ENCODE measurements around the gene LRRFIP1. TPM values are rescaled to one million over a fixed set of nuclear protein-coding genes. Genes with fewer than 3 reads are reported as not detected.
A peak's percentile ranks its signal among the peaks of the same experiment; 100 is the strongest.

The LRRFIP1 gene
- total and polyA plus RNA-seq, 2 donors (not counting 3 experiments of a cell fraction or from before 2014, with no cell fraction given) = 39.2 to 179 TPM

DNA sequence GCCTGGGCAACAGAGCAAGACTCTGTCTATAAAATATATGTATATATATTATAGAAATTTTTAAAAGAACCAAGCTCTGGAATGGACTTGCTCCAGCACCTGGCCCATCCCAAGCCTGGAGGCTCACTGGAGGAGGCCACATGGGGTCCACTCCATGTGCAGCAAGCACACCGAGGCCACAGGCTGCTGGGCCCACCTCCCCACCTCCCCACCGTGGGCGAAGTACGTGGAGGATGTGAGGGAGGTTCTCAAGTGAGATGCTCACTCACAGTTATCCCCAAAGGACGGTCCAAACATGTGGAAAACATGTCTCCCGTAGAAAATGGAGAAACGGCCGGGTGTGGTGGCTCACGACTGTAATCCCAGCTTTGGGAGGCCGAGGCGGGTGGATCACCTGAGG is 23.0 kb upstream of the LRRFIP1 start:
- no TSS peak for BruUV-seq (replicated peaks)
- CTCF ChIA-PET = interaction anchor here (0.5 to 6.7 kb wide), 18 partner anchors 9 to 659 kb away, joined by 3 to 61 read pairs (median 4); partner anchors contain the start of gene RAB17

More for the DNA sequence above, 23.0 kb upstream of the LRRFIP1 start:
- Histone ChIP-seq H3K4me3 (replicated peaks in 1 of 3; ENCODE audit: insufficient read depth in 1 of 3, low read depth in 1 of 3, low read length in 3 of 3) (no peak overlapping the region), H3K4me1 (ENCODE audit: control insufficient read depth, extremely low read depth, insufficient read depth, low read length) (peaks cover 29% of the 10 kb centered on the region), H3K27ac (ENCODE audit: insufficient read depth, low read depth, low read length) (peak overlapping the region; percentile 91), H2AFZ (ENCODE audit: low read depth, low read length) (no peak overlapping the region), H3K9ac (replicated peaks; ENCODE audit: extremely low read depth, insufficient read depth, low read length) (peak overlapping the region; percentile 70), H3K79me2 (ENCODE audit: control insufficient read depth, insufficient read depth, low read length) (no peaks in the 10 kb centered on the region), H3K27me3 (ENCODE audit: control insufficient read depth in 2 of 2, insufficient read depth in 2 of 2, low read length in 2 of 2) (no peaks in the 10 kb centered on the region), H3K36me3 (ENCODE audit: control insufficient read depth in 2 of 2, extremely low read depth in 1 of 2, insufficient read depth in 2 of 2, low read length in 2 of 2) (no peaks in the 10 kb centered on the region), H4K20me1 (replicated peaks; ENCODE audit: control insufficient read depth, extremely low read depth, insufficient read depth, low read length) (no peaks in the 10 kb centered on the region), H3K9me1 (replicated peaks; ENCODE audit: control insufficient read depth, extremely low read depth, insufficient read depth, low read length) (no peaks in the 10 kb centered on the region), H3K4me2 (ENCODE audit: insufficient read depth, low read length) (no peak overlapping the region), H3K9me3 (replicated peaks; ENCODE audit: control insufficient read depth, insufficient read depth, low read length) (no peaks in the 10 kb centered on the region)
- dilution Hi-C loops (cut with MboI; ENCODE audit: extremely low pct_ligation_motif_present, low sequenced_read_pairs) = no loop called here
- FAIRE-seq = no peak
- TF ChIP-seq MYC (IDR thresholded peaks at IDR 0.05; ENCODE audit: low read depth, low read length) = no peak
- no peak for TF ChIP-seq POLR2A (IDR thresholded peaks at IDR 0.05; ENCODE audit: low read depth, low read length)
- no peak for TF ChIP-seq JUN (IDR thresholded peaks at IDR 0.05; ENCODE audit: borderline replicate concordance, insufficient read depth, insufficient read length, low read depth)
- TF ChIP-seq FOS (IDR thresholded peaks at IDR 0.05; ENCODE audit: borderline replicate concordance, insufficient read depth, low read length) = no peak
- no peak for TF ChIP-seq GATA2 (IDR thresholded peaks at IDR 0.05; ENCODE audit: insufficient read depth, insufficient read length, low read depth, low read length)
- TF ChIP-seq EZH2 (IDR thresholded peaks at IDR 0.05; ENCODE audit: borderline replicate concordance, low read depth, low read length, severe bottlenecking) = no peak
- TF ChIP-seq, protein P1, sequence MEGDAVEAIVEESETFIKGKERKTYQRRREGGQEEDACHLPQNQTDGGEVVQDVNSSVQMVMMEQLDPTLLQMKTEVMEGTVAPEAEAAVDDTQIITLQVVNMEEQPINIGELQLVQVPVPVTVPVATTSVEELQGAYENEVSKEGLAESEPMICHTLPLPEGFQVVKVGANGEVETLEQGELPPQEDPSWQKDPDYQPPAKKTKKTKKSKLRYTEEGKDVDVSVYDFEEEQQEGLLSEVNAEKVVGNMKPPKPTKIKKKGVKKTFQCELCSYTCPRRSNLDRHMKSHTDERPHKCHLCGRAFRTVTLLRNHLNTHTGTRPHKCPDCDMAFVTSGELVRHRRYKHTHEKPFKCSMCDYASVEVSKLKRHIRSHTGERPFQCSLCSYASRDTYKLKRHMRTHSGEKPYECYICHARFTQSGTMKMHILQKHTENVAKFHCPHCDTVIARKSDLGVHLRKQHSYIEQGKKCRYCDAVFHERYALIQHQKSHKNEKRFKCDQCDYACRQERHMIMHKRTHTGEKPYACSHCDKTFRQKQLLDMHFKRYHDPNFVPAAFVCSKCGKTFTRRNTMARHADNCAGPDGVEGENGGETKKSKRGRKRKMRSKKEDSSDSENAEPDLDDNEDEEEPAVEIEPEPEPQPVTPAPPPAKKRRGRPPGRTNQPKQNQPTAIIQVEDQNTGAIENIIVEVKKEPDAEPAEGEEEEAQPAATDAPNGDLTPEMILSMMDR (IDR thresholded peaks at IDR 0.05; ENCODE audit: extremely low read depth in 1 of 2, insufficient read depth in 1 of 2, low read depth in 1 of 2, low read length in 2 of 2) = no peak
- no peak for TF ChIP-seq POLR2AphosphoS5 (IDR thresholded peaks at IDR 0.05; ENCODE audit: insufficient read depth, low read depth, low read length)
- TF ChIP-seq MAX (IDR thresholded peaks at IDR 0.05; ENCODE audit: insufficient read depth, insufficient read length) = no peak
- POLR2A ChIA-PET = interaction anchor here (0.6 to 1.3 kb wide), 3 partner anchors 13 to 87 kb away, joined by 3 to 4 read pairs (median 3); no protein-coding TSS in a partner anchor
- no peak for DNase-seq (ENCODE audit: low read depth, low spot score)
- intact Hi-C loops (cut with micrococcal nuclease) = loop anchor here (2.0 kb wide), 1 partner anchor 60 kb away; no protein-coding TSS in a partner anchor

Data from endothelial cell of umbilical vein (primary cell).